KOPT-K1 (cell line): ENCODE results near the gene AGBL4.

Experiments used
- H3K27ac ChIP-seq: fragments of 200-600 bp; sonication (generic); 2 replicates; pipeline ENCODE4 v1.5.1; 2016; ENCODE audit warnings: antibody characterized with exemption, mild to moderate bottlenecking, low read depth, low read length; ENCODE audit not compliant: poor library complexity, severe bottlenecking
- H3K36me3 ChIP-seq: fragments of 200-600 bp; sonication (generic); 2 replicates; pipeline ENCODE4 v1.5.1; 2017; ENCODE audit warnings: antibody characterized with exemption, mild to moderate bottlenecking, low read length, moderate library complexity; ENCODE audit not compliant: insufficient read depth
- H3K9me3 ChIP-seq: fragments of 200-600 bp; sonication (generic); 2 replicates; pipeline ENCODE4 v1.5.1; 2017; ENCODE audit warnings: antibody characterized with exemption, low read length, mild to moderate bottlenecking; ENCODE audit not compliant: insufficient read depth, poor library complexity, severe bottlenecking

The AGBL4 gene

GRCh38 chr1:48979940-48980339 lies 1043.8 kb downstream of the AGBL4 start:
- H3K27ac ChIP-seq: no peak overlapping the region
- no peaks in the 10 kb centered on the region for H3K36me3 ChIP-seq
- no peaks in the 10 kb centered on the region for H3K9me3 ChIP-seq

GRCh38 chr1:48978413-48978812 lies 1045.3 kb downstream of the AGBL4 start:
- Histone ChIP-seq H3K36me3 (no peaks in the 10 kb centered on the region), H3K9me3 (no peaks in the 10 kb centered on the region), H3K27ac (no peak overlapping the region)

- H3K27ac ChIP-seq: no peak overlapping the region
- H3K9me3 ChIP-seq: no peaks in the 10 kb centered on the region
- no peaks in the 10 kb centered on the region for H3K36me3 ChIP-seq
Measured at GRCh38 chr1:48977273-48977672, 1046.5 kb downstream of the AGBL4 start.

GRCh38 chr1:48969971-48970370 lies 1053.8 kb downstream of the AGBL4 start:
- no peak overlapping the region for H3K27ac ChIP-seq
- no peaks in the 10 kb centered on the region for H3K9me3 ChIP-seq
- H3K36me3 ChIP-seq: no peaks in the 10 kb centered on the region

GRCh38 chr1:48967318-48967717 lies 1056.4 kb downstream of the AGBL4 start:
- Histone ChIP-seq H3K9me3 (no peaks in the 10 kb centered on the region), H3K27ac (no peak overlapping the region), H3K36me3 (no peaks in the 10 kb centered on the region)

GRCh38 chr1:48966583-48966982 lies 1057.2 kb downstream of the AGBL4 start:
- Histone ChIP-seq H3K36me3 (no peaks in the 10 kb centered on the region), H3K9me3 (no peaks in the 10 kb centered on the region), H3K27ac (no peak overlapping the region)

GRCh38 chr1:48960320-48960719 lies 1063.4 kb downstream of the AGBL4 start:
- Histone ChIP-seq H3K27ac (no peak overlapping the region), H3K9me3 (no peaks in the 10 kb centered on the region), H3K36me3 (no peaks in the 10 kb centered on the region)

GRCh38 chr1:48955774-48956173 lies 1068.0 kb downstream of the AGBL4 start:
- Histone ChIP-seq H3K27ac (no peak overlapping the region), H3K9me3 (no peaks in the 10 kb centered on the region), H3K36me3 (no peaks in the 10 kb centered on the region)

GRCh38 chr1:48953617-48954016 lies 1070.1 kb downstream of the AGBL4 start:
- no peak overlapping the region for H3K27ac ChIP-seq
- no peaks in the 10 kb centered on the region for H3K9me3 ChIP-seq
- no peaks in the 10 kb centered on the region for H3K36me3 ChIP-seq

GRCh38 chr1:48948562-48948961 lies 1075.2 kb downstream of the AGBL4 start:
- Histone ChIP-seq H3K9me3 (no peaks in the 10 kb centered on the region), H3K27ac (no peak overlapping the region), H3K36me3 (no peaks in the 10 kb centered on the region)

- H3K27ac ChIP-seq: no peak overlapping the region
- H3K36me3 ChIP-seq: no peaks in the 10 kb centered on the region
- H3K9me3 ChIP-seq: no peaks in the 10 kb centered on the region
Measured at GRCh38 chr1:48947761-48948537, 1075.8 kb downstream of the AGBL4 start.

- H3K9me3 ChIP-seq: no peaks in the 10 kb centered on the region
- no peaks in the 10 kb centered on the region for H3K36me3 ChIP-seq
- H3K27ac ChIP-seq: no peak overlapping the region
Measured at GRCh38 chr1:48946070-48946469, 1077.7 kb downstream of the AGBL4 start.

GRCh38 chr1:48944811-48945210 lies 1078.9 kb downstream of the AGBL4 start:
- Histone ChIP-seq H3K27ac (no peak overlapping the region), H3K36me3 (no peaks in the 10 kb centered on the region), H3K9me3 (no peaks in the 10 kb centered on the region)

GRCh38 chr1:48943826-48944225 lies 1079.9 kb downstream of the AGBL4 start:
- Histone ChIP-seq H3K27ac (no peak overlapping the region), H3K9me3 (no peaks in the 10 kb centered on the region), H3K36me3 (no peaks in the 10 kb centered on the region)

- H3K27ac ChIP-seq: no peak overlapping the region
- no peaks in the 10 kb centered on the region for H3K36me3 ChIP-seq
- no peaks in the 10 kb centered on the region for H3K9me3 ChIP-seq
Measured at GRCh38 chr1:48943393-48943792, 1080.4 kb downstream of the AGBL4 start.

- H3K9me3 ChIP-seq: no peaks in the 10 kb centered on the region
- no peaks in the 10 kb centered on the region for H3K36me3 ChIP-seq
- no peak overlapping the region for H3K27ac ChIP-seq
Measured at GRCh38 chr1:48940962-48941732, 1082.6 kb downstream of the AGBL4 start.
